PFSK-1 (cell line): ENCODE data around the gene MAGI1.

Experiments
- FOXP2 ChIP-seq: optimal IDR thresholded peaks from 2 replicates; pipeline ENCODE3; 2011; ENCODE audit warnings: borderline replicate concordance, control low read depth, inconsistent platforms; ENCODE audit not compliant: insufficient read depth; ENCODE audit errors: extremely low read length, extremely low read depth
- POLR2AphosphoS5 ChIP-seq: IDR thresholded peaks from 2 replicates; pipeline ENCODE4 v1.6.1; 2012; ENCODE audit warnings: low read depth, mild to moderate bottlenecking, control low read depth, low read length, moderate library complexity
- SIN3A ChIP-seq: IDR thresholded peaks from 2 replicates; pipeline ENCODE4 v1.6.1; 2012; ENCODE audit warnings: mild to moderate bottlenecking, low read length, moderate library complexity, borderline replicate concordance; ENCODE audit not compliant: insufficient read depth
- TAF1 ChIP-seq: IDR thresholded peaks from 2 replicates; pipeline ENCODE4 v1.6.1; 2012; ENCODE audit warnings: low read length, control low read depth, borderline replicate concordance; ENCODE audit not compliant: insufficient read depth
- TF ChIP-seq, protein P1 (sequence below), 2 experiments: IDR thresholded peaks; 2 replicates each; pipeline versions ENCODE4 v1.6.1 to v1.8.0; 2011 to 2012; ENCODE audit warnings: low read depth in 2 of 2, low read length in 2 of 2, control low read depth in 1 of 2, inconsistent platforms in 1 of 2, mild to moderate bottlenecking in 1 of 2, moderate library complexity in 1 of 2; ENCODE audit not compliant: insufficient read depth in 1 of 2

MAGI1 gene

DNA sequence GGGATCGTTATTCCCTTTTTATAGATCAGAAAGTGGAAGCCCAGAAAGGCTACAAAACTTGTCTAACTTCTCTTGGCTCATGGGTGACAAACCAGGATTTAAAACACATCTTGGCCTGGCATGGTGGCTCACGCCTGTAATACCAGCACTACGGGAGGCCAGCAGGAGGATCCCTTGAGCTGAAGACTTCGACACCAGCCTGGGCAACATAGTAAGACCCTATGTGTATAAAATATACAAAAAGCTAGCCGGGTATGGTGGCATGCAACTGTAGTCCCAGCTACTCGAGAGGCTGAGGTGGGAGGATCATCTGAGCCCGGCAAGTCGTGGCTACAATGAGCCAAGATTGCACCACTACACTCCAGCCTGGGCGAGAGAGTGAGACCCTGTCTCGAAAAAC is 479.1 kb downstream of the MAGI1 start:
- TF ChIP-seq TAF1 (no peak), SIN3A (no peak), POLR2AphosphoS5 (no peak), FOXP2 (no peak)
- TF ChIP-seq, protein P1, sequence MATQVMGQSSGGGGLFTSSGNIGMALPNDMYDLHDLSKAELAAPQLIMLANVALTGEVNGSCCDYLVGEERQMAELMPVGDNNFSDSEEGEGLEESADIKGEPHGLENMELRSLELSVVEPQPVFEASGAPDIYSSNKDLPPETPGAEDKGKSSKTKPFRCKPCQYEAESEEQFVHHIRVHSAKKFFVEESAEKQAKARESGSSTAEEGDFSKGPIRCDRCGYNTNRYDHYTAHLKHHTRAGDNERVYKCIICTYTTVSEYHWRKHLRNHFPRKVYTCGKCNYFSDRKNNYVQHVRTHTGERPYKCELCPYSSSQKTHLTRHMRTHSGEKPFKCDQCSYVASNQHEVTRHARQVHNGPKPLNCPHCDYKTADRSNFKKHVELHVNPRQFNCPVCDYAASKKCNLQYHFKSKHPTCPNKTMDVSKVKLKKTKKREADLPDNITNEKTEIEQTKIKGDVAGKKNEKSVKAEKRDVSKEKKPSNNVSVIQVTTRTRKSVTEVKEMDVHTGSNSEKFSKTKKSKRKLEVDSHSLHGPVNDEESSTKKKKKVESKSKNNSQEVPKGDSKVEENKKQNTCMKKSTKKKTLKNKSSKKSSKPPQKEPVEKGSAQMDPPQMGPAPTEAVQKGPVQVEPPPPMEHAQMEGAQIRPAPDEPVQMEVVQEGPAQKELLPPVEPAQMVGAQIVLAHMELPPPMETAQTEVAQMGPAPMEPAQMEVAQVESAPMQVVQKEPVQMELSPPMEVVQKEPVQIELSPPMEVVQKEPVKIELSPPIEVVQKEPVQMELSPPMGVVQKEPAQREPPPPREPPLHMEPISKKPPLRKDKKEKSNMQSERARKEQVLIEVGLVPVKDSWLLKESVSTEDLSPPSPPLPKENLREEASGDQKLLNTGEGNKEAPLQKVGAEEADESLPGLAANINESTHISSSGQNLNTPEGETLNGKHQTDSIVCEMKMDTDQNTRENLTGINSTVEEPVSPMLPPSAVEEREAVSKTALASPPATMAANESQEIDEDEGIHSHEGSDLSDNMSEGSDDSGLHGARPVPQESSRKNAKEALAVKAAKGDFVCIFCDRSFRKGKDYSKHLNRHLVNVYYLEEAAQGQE (IDR thresholded peaks at IDR 0.05; ENCODE audit: insufficient read depth in 1 of 2, low read depth in 2 of 2, low read length in 2 of 2) = no peak

DNA sequence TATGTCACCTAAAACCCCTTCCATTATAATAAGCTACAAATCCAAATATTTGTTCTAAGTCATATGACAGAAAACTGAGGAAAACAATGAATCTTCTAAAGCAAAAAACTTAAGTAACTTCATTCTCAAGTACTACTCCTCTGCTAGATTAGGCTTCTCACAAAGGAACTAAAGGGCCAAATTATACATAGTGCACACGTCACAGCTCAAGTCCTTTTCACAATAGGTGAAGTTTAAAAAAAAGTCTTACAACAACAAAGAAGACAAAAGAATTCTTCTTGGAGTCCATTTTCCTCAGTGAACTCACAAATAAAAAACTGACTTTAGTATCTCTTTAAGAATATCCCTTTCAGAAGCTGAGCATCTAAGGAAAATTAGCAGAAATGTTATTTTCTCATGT is 479.9 kb downstream of the MAGI1 start:
- TF ChIP-seq, protein P1 (IDR thresholded peaks at IDR 0.05; ENCODE audit: insufficient read depth in 1 of 2, low read depth in 2 of 2, low read length in 2 of 2) = no peak
- TF ChIP-seq POLR2AphosphoS5 = no peak
- TF ChIP-seq TAF1 = no peak
- TF ChIP-seq SIN3A = no peak
- TF ChIP-seq FOXP2 = no peak

DNA sequence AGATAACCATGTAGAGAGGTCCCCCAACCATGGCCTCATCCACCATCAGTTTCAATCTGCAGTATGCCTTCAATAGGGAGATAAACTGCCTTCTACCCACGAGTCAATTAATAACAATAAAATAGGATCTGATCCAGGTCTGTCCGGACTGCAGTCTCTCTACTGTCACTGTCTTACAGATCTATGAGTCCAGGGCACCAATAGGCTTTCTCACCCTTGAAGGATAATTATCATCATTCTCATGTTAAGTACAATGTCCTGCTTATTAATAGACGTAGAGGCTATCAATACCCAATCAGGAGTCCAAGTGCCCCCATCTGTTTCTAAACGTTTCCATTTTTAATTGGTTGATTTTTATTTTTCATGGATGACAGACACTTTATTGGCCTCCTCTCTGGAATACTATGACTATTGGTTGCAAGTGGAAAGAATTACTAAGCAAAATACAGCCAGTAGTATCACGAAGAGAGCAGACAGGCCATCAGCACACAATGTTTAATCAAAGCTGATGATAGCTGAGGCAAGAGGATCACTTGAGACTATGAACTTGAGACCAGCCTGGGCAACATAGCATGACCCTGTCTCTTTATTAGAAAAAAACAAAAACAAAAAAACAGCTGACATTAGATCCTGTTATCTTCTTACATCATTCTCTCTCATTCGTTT is 480.7 kb downstream of the MAGI1 start:
- TF ChIP-seq, protein P1 (IDR thresholded peaks at IDR 0.05; ENCODE audit: insufficient read depth in 1 of 2, low read depth in 2 of 2, low read length in 2 of 2) = no peak
- no peak for TF ChIP-seq FOXP2
- TF ChIP-seq SIN3A = no peak
- no peak for TF ChIP-seq TAF1
- TF ChIP-seq POLR2AphosphoS5 = no peak

DNA sequence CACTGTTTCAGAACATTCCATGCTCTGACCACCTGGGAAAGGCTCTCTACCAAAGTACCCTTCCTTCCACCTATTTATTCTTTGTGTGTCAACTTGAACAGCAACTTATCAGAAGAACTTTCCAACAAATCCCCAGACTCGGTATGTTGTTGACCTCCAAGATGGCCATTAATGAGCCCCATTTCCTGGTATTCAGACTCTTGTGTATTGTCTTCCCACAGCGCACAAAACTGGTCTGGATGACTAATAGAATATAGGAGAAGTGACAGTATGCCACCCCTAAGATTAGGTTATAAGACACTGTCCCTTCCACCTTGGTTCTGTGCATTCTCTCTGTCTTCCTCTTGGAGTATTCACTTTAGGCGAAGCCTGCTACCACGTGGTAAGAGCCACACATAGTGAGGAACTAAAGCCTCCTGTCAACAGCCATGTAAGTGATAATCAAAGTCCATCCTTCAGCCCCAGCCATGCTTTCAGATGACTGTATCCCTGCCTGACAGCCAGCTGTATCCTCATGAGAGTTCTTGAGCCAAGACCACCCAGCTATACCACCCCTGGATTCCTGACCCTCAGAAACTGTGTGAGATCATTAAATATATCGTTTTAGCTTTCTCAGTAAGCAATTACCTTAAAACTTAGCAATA is 481.7 kb downstream of the MAGI1 start:
- TF ChIP-seq, protein P1 (IDR thresholded peaks at IDR 0.05; ENCODE audit: insufficient read depth in 1 of 2, low read depth in 2 of 2, low read length in 2 of 2) = no peak
- TF ChIP-seq POLR2AphosphoS5 (no peak), FOXP2 (no peak), SIN3A (no peak), TAF1 (no peak)
